Measurements from ENCODE around the gene CDH18.

The CDH18 gene

GRCh38 chr5:19928562-19929421 lies 59.2 kb downstream of the CDH18 start:
- no peak for DNase-seq

GRCh38 chr5:19927919-19928318 lies 60.1 kb downstream of the CDH18 start:
- DNase-seq: no peak

GRCh38 chr5:19927170-19927569 lies 60.8 kb downstream of the CDH18 start:
- no peak for DNase-seq

- no peak for DNase-seq
Observed at GRCh38 chr5:19923742-19924141, 64.3 kb downstream of the CDH18 start.

- no peak for DNase-seq
Observed at GRCh38 chr5:19920761-19921160, 67.2 kb downstream of the CDH18 start.

- no peak for DNase-seq
Observed at GRCh38 chr5:19918780-19919179, 69.2 kb downstream of the CDH18 start.

DNA sequence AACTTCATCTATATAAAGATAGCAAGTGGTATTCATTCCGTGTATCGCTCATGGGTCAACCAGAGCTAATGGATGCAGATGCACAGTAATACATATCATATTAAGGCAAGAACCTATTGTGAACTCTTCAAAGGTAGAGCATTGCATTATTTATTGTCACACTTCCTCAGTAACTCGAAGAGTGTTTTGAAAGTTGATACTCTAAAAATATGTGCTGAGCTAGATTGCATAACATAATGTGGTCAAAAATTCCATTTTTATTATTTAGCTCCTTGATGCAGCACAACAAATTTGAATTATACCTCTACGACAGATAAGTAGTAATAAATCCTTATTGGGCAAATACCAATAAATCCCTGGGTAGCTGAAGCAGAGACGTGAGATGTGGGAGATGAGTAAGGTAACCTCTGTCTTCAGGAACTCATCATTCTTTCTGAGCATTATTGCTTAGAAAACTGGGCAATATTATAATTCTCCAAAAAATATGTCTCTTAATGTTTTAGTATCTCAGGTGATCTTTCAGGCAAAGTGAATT lies 70.3 kb downstream of the CDH18 start:
- no peak for DNase-seq

DNA sequence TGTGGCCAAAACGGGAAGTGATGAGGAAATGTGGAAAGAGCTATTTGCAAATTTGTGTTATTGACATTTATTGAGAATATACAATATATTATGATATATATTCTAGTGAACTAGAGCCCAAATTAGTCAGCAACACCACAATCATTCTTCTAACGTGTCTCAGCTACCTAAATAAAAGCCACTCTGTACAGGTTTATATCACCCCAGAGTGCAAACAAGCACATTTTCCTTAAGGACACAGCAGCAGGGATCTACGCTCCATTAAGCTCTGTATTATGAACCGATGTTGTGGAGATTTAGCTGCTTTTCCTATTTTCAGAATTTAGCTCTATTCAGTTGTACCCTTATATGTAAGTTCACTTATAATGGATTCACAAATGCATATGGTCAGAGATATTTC lies 77.9 kb downstream of the CDH18 start:
- no peak for DNase-seq

DNA sequence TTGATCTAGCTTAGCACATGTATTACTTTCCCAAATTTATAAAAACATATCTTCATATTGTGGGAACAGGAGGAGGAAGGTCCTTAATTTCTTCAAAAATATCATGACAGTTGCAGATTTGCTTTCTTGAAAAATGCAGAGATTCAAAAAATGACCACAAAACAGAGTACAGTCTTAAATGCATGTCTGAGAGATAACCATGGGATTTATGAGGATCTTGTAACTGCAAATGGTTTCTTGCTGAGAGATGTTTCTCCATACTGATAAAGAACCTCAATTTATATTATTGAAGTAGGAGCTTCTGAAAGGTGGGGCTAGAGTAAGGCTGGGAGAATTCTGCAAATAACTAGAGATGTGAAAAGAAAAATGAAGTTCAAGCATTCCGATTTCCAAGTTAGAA lies 83.2 kb downstream of the CDH18 start:
- DNase-seq: no peak

GRCh38 chr5:19903611-19904010 lies 84.4 kb downstream of the CDH18 start:
- DNase-seq: no peak

GRCh38 chr5:19902316-19902934 lies 85.6 kb downstream of the CDH18 start:
- DNase-seq: no peak

- no peak for DNase-seq
Observed at GRCh38 chr5:19900269-19900668, 87.7 kb downstream of the CDH18 start.

GRCh38 chr5:19891658-19892057 lies 96.3 kb downstream of the CDH18 start:
- DNase-seq: no peak

DNA sequence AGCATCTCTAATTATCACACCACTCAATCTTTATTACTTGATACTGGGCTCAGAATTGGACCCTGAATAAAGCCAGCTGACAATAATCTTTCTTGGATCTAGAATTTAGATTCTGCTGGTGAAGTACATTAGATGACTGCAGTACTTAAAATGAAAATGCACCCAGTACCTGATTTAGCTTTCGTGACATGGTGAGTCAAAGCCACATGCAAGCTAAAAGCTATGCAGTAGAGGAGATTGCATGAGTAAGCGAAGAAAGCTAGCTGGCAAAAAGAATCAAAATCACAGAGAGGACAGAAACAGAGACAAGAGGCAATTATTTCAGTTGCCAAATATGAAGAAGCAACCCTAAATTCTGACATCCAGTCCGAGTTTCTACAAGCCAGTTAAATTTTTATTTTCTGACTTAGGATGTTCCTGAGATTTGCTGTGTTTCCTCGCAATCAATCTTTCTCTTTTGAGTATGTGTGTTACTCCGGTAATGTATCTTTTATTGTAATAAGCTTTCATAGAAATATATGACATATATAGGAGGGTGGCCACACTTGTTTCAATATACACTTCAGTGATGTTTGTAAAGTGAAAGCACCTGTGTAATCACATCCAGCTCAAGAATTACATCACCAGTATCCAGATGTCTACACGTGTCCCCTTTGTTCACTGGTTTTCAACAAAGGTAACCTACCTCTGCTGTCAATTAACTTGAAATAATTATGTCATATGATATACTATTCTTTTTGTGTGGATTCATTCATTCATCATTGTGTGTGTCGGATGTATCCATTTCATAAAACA lies 101.7 kb downstream of the CDH18 start:
- DNase-seq: no peak

GRCh38 chr5:19885040-19885824 lies 102.8 kb downstream of the CDH18 start:
- no peak for DNase-seq

- DNase-seq: no peak
Observed at GRCh38 chr5:19880859-19881436, 107.1 kb downstream of the CDH18 start.

DNA sequence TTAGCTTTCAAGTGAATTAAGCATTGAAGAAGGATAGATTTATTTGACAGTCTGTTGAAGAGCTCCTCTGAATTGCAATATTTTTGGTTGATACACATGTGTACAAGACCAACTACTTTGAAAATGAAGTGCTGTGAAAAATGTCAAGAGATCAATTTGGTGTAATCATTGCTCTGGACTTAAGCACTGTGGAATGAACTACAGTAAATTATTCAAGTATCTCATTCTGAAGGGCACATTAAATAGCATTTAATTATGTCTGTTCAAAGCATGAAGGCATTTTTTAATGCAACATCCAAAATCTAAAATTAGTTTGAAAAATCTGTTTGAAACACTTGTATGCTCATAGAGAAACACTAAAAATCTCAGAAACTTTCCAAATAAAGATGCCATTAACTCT lies 107.5 kb downstream of the CDH18 start:
- DNase-seq: no peak

- DNase-seq: no peak
Observed at GRCh38 chr5:19874811-19875210, 113.2 kb downstream of the CDH18 start.

GRCh38 chr5:19866090-19866450 lies 121.9 kb downstream of the CDH18 start:
- no peak for DNase-seq

- DNase-seq: no peak
Observed at GRCh38 chr5:19865336-19866089, 122.5 kb downstream of the CDH18 start.

GRCh38 chr5:19862711-19863110 lies 125.3 kb downstream of the CDH18 start:
- no peak for DNase-seq

DNA sequence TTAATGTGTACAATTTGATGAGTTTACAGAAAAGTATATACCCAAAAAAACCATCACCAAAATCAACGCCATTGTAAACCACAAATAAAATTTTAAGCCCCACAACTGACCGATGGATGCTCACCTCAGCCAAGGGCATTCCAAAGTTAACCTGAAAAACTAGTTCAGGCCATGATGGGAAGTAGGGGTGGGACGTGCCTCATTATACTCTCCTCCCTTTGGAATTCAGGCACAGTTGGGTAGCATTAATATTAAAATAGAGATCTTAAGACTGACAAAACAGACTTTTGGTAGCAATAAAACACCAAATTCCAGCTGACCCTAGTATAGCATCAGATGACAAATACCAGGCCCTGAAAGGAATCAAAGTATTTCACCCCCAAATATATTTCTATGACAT lies 129.0 kb downstream of the CDH18 start:
- DNase-seq: no peak
